Muscle layer of colon (tissue), 2 donors: ENCODE data around the gene HIPK2.

Experiments
- H3K27ac ChIP-seq: one replicate; pipeline ENCODE4 v1.7.0; 2013; ENCODE audit warnings: low read depth, mild to moderate bottlenecking, low read length, moderate library complexity
- H3K27me3 ChIP-seq, 2 donors: one replicate each; pipeline ENCODE4 v1.7.0; 2013; ENCODE audit warnings: low read length in 2 of 2, mild to moderate bottlenecking in 2 of 2; ENCODE audit not compliant: insufficient read depth in 2 of 2, control insufficient read depth in 1 of 2
- H3K36me3 ChIP-seq: one replicate; pipeline ENCODE4 v1.7.0; 2013; ENCODE audit warnings: mild to moderate bottlenecking, low read length; ENCODE audit not compliant: insufficient read depth
- H3K4me1 ChIP-seq: one replicate; pipeline ENCODE4 v1.7.0; 2013; ENCODE audit warnings: mild to moderate bottlenecking, low read length; ENCODE audit not compliant: insufficient read depth
- H3K4me3 ChIP-seq, 2 donors: one replicate each; pipeline ENCODE4 v1.7.0; 2013; ENCODE audit warnings: low read length in 2 of 2, low read depth in 1 of 2, mild to moderate bottlenecking in 1 of 2, moderate library complexity in 1 of 2
- H3K9ac ChIP-seq: one replicate; pipeline ENCODE4 v1.7.0; 2013; ENCODE audit warnings: low read length
- H3K9me3 ChIP-seq: one replicate; pipeline ENCODE4 v1.7.0; 2013; ENCODE audit warnings: mild to moderate bottlenecking, low read length
- donor health status: abdominal sarcoma.
- donor health status: Adenocarcinoma of cecum.

HIPK2 gene

DNA sequence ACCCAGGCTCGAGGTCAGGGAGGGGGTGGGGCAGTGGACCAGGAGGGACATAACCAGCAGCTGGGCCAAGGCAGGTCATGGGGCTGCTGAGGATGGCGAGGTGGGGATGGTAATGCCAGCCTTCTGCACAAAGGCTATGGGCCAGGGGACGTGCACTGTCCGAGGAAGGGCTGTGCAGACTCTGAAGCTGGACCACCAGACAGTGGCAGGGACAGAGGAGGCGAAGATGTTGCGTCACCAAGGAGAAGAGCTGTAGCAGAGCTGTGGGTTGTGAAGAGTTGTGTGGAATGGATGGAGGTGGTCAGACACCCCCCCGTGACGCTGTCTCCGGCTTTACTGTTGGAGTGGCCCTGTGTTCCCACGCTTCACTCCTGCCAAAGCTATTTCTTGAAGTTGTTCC is 252.6 kb downstream of the HIPK2 start:
- no peak overlapping the region for H3K27ac ChIP-seq

DNA sequence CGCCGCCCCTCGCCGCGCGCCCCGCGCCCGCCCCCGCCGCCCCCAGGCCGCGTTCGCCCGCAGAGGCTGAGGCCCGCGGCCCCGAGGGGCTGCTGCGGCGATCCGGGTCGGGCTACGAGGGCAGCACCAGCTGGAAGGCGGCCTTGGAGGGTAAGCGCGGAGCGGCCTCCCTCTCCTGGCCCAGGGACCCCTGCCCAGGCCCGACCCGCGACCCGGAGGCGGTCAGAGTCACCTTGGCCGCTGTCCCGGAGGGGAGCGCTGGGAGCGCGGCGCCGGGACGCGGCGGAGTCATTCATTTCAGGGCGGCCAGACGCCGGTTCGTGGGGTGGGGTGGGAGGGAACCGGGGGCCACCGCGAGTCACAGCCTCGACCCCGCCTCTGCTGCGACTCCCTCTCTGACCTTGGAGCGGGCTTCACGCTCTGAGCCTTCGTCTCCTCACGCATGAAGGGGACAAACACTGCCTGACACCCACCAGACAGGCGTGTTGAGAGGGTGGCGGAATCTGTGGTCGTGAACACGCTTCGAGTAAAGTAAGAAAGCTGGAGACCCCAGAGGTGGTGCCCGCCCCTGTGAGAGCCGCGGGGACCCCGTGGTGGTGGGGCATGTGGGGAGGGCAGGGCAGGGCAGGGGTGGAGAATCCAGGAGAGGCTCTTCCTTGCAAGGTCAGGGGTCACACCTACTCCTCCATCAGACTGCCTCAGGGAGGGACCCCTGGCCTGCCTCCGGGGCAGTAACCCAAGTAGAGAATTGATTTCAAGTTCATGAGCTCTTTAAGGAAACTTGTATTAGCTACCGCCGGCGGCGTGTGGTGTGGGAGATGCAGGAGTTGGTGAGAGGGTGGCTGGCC is 253.6 kb downstream of the HIPK2 start:
- peaks cover 4 to 20% of the 10 kb centered on the region in 2 donors for H3K27me3 ChIP-seq
- no peak overlapping the region for H3K9ac ChIP-seq
- H3K27ac ChIP-seq = no peak overlapping the region
- no peaks in the 10 kb centered on the region for H3K9me3 ChIP-seq
- H3K4me3 ChIP-seq = no peak overlapping the region
- H3K4me1 ChIP-seq = no peaks in the 10 kb centered on the region
- H3K36me3 ChIP-seq = no peaks in the 10 kb centered on the region

More for the DNA sequence above, 252.6 kb downstream of the HIPK2 start:
- no peaks in the 10 kb centered on the region for H3K9me3 ChIP-seq
- no peaks in the 10 kb centered on the region for H3K4me1 ChIP-seq
- H3K9ac ChIP-seq = no peak overlapping the region
- H3K27me3 ChIP-seq = peaks cover 4 to 20% of the 10 kb centered on the region in 2 donors
- H3K36me3 ChIP-seq = no peaks in the 10 kb centered on the region
- no peak overlapping the region for H3K4me3 ChIP-seq

DNA sequence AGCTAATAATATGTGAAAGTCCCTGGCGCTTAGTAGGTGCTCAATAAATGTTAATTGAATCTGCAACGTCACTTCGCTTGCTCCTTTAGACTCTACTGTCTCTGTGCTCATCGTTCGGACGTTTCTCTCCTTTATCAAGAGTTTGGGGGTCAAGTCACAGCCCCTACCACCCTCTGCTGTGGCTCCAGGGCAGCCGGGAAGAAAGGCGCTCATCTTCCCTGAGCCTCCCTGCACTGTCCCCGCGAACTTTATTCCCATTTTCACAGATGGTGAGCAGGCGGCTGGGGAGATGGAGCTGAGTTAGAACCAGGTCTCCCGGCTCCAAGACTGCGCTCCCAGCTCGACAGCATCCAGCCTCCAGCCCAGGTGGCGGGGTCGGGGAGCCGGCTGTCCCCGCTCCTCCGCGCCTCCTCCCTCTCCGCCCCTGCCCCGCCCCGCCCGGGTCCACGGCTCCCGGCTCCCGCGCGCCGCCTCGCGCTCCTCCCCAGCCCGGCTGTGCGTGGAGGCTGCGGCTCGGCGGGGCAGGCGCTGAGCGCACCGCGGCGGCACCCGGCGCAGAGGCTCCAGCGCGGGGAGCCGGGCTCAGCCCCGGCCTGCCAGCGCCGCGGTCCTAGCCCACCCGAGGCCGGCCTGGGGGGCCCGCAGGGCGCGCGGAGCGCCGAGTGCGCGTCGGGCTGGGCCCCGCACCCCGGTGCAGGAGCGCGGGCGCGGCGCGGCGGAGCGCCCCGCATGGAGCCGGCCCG is 254.4 kb downstream of the HIPK2 start, which contains the start of gene CLEC2L:
TSS of gene CLEC2L (plus strand) at position 487 of the 743 bp plus-strand sequence. CDS start at position 730, 243 bp downstream.
- Histone ChIP-seq H3K4me3 (no peak within 1 kb of the TSS), H3K27ac (no peak within 1 kb of the TSS), H3K9me3 (no peaks in the 10 kb centered on the region), H3K9ac (no peak within 1 kb of the TSS), H3K4me1 (no peaks in the 10 kb centered on the region), H3K36me3 (no peaks in the 10 kb centered on the region), H3K27me3 (peaks cover 4 to 21% of the 10 kb centered on the region in 2 donors)

DNA sequence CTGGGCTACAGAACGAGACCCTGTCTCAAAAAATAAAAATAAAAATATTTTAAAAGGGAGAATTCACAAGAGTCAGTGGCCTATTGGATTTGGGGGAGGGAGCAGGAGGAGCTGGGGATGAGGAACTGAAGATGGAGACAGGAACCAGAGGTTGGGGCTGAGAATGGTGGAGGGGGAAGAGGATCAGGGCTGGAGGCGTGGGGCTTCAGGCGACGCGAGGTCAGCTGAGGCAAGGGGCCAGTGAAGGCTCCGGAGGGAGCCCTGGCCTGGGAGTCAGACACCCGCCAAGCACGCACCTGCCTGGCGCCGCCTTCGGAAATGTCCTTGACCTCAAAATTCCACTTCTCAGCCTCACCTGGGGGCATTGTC is 255.0 kb downstream of the HIPK2 start:
- H3K4me1 ChIP-seq = no peaks in the 10 kb centered on the region
- no peaks in the 10 kb centered on the region for H3K9me3 ChIP-seq
- peaks cover 4 to 24% of the 10 kb centered on the region in 2 donors for H3K27me3 ChIP-seq
- H3K36me3 ChIP-seq = no peaks in the 10 kb centered on the region
- no peak overlapping the region for H3K9ac ChIP-seq
- H3K4me3 ChIP-seq = no peak overlapping the region
- H3K27ac ChIP-seq = no peak overlapping the region

DNA sequence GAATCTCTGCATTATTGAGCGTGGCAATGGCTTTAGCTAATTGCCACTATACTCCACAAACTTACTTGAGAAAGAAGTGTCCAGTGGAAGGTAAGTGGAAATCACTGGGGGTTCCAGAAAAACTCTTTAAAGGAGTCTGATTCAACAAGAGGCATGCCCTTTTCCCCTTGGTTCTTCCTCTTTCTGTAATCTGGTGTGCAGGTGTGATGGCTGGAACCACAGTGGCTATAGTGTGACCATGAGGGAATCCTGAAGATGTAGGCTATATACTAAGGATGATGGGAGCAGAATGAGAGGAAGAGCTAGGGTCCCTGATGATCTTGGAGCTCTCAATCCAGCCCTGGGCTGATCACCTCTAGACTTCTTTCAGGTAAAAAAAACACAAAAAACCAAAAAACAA is 256.4 kb downstream of the HIPK2 start:
- no peaks in the 10 kb centered on the region for H3K36me3 ChIP-seq
- peaks cover 4 to 24% of the 10 kb centered on the region in 2 donors for H3K27me3 ChIP-seq
- no peaks in the 10 kb centered on the region for H3K9me3 ChIP-seq
- H3K4me3 ChIP-seq = no peak overlapping the region
- no peak overlapping the region for H3K27ac ChIP-seq
- H3K9ac ChIP-seq = no peak overlapping the region
- no peaks in the 10 kb centered on the region for H3K4me1 ChIP-seq

DNA sequence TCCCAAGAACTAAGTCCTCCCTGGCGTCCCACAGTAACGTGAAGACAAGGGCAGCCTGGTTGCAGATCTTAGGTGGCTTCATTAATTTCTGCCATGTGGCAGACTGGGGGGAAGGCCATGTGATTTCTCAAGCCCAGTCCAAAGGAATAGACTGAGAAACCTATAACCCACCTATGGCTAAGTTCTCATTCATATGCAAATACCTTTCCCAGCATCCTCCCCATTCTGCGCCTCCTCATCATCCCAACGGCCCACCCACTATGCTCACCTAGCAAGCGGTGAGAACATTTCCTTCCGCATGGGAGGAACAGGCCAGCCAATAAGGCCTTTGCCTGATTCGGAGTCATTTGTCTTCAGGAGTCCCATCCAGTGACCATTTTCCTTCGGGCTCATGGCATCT is 262.5 kb downstream of the HIPK2 start:
- Histone ChIP-seq H3K9me3 (no peaks in the 10 kb centered on the region), H3K27me3 (peaks cover 0 to 4% of the 10 kb centered on the region in 2 donors), H3K9ac (no peak overlapping the region), H3K36me3 (no peaks in the 10 kb centered on the region), H3K27ac (no peak overlapping the region), H3K4me1 (no peaks in the 10 kb centered on the region), H3K4me3 (no peak overlapping the region)
